ENCODE measurements around the gene KLRC4. TPM values are rescaled to one million over a fixed set of nuclear protein-coding genes. Genes with fewer than 3 reads are reported as not detected.

KLRC4 gene
- total and polyA plus RNA-seq, 4 donors = 0.17 to 1.3 (median 0.32) TPM

DNA sequence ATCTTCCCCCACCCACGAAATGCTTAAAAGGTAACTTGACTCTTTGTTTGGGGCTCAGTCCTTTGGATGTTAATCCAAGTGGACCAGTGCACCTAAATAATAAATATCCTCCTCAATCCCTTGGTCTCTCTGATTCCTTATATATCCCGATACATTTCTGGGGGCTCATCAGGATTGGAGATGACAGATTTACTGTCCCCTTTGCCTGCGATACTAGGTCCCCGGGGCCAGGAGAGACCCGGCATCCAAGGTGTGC is 46.0 kb downstream of the KLRC4 start:
- no peaks in the 10 kb centered on the region for H3K9me3 ChIP-seq (ENCODE audit: control insufficient read depth in 4 of 4, low read length in 3 of 4)
- peak overlapping the region in 2 of 3 donors; percentile 60 to 98 for H3K4me3 ChIP-seq (ENCODE audit: low read depth in 1 of 3, low read length in 3 of 3)
- no peaks in the 10 kb centered on the region for H3K27me3 ChIP-seq (ENCODE audit: control insufficient read depth in 4 of 4, insufficient read depth in 4 of 4, low read length in 3 of 4)
- H3K36me3 ChIP-seq (ENCODE audit: control insufficient read depth in 4 of 4, insufficient read depth in 3 of 4, low read depth in 1 of 4, low read length in 3 of 4) = no peaks in the 10 kb centered on the region
- peaks cover 2 to 22% (median 11%) of the 10 kb centered on the region in 4 donors for H3K4me1 ChIP-seq (ENCODE audit: control insufficient read depth in 4 of 4, insufficient read depth in 4 of 4, low read length in 3 of 4)
- peak overlapping the region in 1 of 2 donors; percentile 99 for H3K9ac ChIP-seq (ENCODE audit: low read depth in 1 of 2, low read length in 2 of 2)
- TF ChIP-seq EGR1 (IDR thresholded peaks at IDR 0.05; ENCODE audit: low read depth in 2 of 2) (no peak), RAD21 (IDR thresholded peaks at IDR 0.05) (no peak), SP1 (IDR thresholded peaks at IDR 0.05) (no peak), HNF4A (conservative IDR thresholded peaks at IDR 0.05) (no peak), YY1 (IDR thresholded peaks at IDR 0.05) (no peak), JUND (IDR thresholded peaks at IDR 0.05) (no peak), GABPA (IDR thresholded peaks at IDR 0.05 in 1 of 2, conservative IDR thresholded peaks at IDR 0.05 in 1 of 2) (no peak), RXRA (IDR thresholded peaks at IDR 0.05) (no peak), MAX (IDR thresholded peaks at IDR 0.05) (no peak), FOXA2 (IDR thresholded peaks at IDR 0.05) (no peak), HNF4G (IDR thresholded peaks at IDR 0.05) (no peak)
- TF ChIP-seq, protein P1, sequence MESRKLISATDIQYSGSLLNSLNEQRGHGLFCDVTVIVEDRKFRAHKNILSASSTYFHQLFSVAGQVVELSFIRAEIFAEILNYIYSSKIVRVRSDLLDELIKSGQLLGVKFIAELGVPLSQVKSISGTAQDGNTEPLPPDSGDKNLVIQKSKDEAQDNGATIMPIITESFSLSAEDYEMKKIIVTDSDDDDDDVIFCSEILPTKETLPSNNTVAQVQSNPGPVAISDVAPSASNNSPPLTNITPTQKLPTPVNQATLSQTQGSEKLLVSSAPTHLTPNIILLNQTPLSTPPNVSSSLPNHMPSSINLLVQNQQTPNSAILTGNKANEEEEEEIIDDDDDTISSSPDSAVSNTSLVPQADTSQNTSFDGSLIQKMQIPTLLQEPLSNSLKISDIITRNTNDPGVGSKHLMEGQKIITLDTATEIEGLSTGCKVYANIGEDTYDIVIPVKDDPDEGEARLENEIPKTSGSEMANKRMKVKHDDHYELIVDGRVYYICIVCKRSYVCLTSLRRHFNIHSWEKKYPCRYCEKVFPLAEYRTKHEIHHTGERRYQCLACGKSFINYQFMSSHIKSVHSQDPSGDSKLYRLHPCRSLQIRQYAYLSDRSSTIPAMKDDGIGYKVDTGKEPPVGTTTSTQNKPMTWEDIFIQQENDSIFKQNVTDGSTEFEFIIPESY (IDR thresholded peaks at IDR 0.05) = no peak
- TF ChIP-seq, protein P2, sequence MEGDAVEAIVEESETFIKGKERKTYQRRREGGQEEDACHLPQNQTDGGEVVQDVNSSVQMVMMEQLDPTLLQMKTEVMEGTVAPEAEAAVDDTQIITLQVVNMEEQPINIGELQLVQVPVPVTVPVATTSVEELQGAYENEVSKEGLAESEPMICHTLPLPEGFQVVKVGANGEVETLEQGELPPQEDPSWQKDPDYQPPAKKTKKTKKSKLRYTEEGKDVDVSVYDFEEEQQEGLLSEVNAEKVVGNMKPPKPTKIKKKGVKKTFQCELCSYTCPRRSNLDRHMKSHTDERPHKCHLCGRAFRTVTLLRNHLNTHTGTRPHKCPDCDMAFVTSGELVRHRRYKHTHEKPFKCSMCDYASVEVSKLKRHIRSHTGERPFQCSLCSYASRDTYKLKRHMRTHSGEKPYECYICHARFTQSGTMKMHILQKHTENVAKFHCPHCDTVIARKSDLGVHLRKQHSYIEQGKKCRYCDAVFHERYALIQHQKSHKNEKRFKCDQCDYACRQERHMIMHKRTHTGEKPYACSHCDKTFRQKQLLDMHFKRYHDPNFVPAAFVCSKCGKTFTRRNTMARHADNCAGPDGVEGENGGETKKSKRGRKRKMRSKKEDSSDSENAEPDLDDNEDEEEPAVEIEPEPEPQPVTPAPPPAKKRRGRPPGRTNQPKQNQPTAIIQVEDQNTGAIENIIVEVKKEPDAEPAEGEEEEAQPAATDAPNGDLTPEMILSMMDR (IDR thresholded peaks at IDR 0.05; ENCODE audit: low read depth, low read length, missing input control) = no peak
- DNase-seq (ENCODE audit: low spot score) = no peak
- H3K27ac ChIP-seq (ENCODE audit: low read depth in 1 of 2, low read length in 2 of 2) = peak overlapping the region; percentile 97 to 98
- 75% methylated on average over 5 of the region's 5 CpGs for WGBS

GRCh38 chr12:10362828-10363657 is 46.5 kb downstream of the KLRC4 start:
- no peaks in the 10 kb centered on the region for H3K9me3 ChIP-seq (ENCODE audit: control insufficient read depth in 4 of 4, low read length in 3 of 4)
- H3K4me3 ChIP-seq (ENCODE audit: low read depth in 1 of 3, low read length in 3 of 3) = no peak overlapping the region
- H3K27ac ChIP-seq (ENCODE audit: low read depth in 1 of 2, low read length in 2 of 2) = peak overlapping the region; percentile 97 to 98
- DNase-seq (ENCODE audit: low spot score) = no peak
- H3K4me1 ChIP-seq (ENCODE audit: control insufficient read depth in 4 of 4, insufficient read depth in 4 of 4, low read length in 3 of 4) = peaks cover 2 to 22% (median 11%) of the 10 kb centered on the region in 4 donors
- no peak overlapping the region for H3K9ac ChIP-seq (ENCODE audit: low read depth in 1 of 2, low read length in 2 of 2)
- 74% methylated on average over 9 of the region's 9 CpGs for WGBS
- H3K36me3 ChIP-seq (ENCODE audit: control insufficient read depth in 4 of 4, insufficient read depth in 3 of 4, low read depth in 1 of 4, low read length in 3 of 4) = no peaks in the 10 kb centered on the region
- H3K27me3 ChIP-seq (ENCODE audit: control insufficient read depth in 4 of 4, insufficient read depth in 4 of 4, low read length in 3 of 4) = no peaks in the 10 kb centered on the region
- TF ChIP-seq, protein P3, sequence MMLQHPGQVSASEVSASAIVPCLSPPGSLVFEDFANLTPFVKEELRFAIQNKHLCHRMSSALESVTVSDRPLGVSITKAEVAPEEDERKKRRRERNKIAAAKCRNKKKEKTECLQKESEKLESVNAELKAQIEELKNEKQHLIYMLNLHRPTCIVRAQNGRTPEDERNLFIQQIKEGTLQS (IDR thresholded peaks at IDR 0.05) = no peak
- TF ChIP-seq MAX (IDR thresholded peaks at IDR 0.05) (no peak), NR2F2 (IDR thresholded peaks at IDR 0.05) (no peak), RAD21 (IDR thresholded peaks at IDR 0.05) (no peak), EGR1 (IDR thresholded peaks at IDR 0.05; ENCODE audit: low read depth in 2 of 2) (no peak), HNF4A (conservative IDR thresholded peaks at IDR 0.05) (no peak), HNF4G (IDR thresholded peaks at IDR 0.05) (no peak), RXRA (IDR thresholded peaks at IDR 0.05) (no peak), TAF1 (conservative IDR thresholded peaks at IDR 0.05) (no peak), GABPA (IDR thresholded peaks at IDR 0.05 in 1 of 2, conservative IDR thresholded peaks at IDR 0.05 in 1 of 2) (no peak), FOXA2 (IDR thresholded peaks at IDR 0.05) (no peak), JUND (IDR thresholded peaks at IDR 0.05) (no peak), SP1 (IDR thresholded peaks at IDR 0.05) (no peak)
- TF ChIP-seq, protein P1 (IDR thresholded peaks at IDR 0.05) = no peak
- TF ChIP-seq, protein P2 (IDR thresholded peaks at IDR 0.05; ENCODE audit: low read depth, low read length, missing input control) = no peak
- TF ChIP-seq, protein P4, sequence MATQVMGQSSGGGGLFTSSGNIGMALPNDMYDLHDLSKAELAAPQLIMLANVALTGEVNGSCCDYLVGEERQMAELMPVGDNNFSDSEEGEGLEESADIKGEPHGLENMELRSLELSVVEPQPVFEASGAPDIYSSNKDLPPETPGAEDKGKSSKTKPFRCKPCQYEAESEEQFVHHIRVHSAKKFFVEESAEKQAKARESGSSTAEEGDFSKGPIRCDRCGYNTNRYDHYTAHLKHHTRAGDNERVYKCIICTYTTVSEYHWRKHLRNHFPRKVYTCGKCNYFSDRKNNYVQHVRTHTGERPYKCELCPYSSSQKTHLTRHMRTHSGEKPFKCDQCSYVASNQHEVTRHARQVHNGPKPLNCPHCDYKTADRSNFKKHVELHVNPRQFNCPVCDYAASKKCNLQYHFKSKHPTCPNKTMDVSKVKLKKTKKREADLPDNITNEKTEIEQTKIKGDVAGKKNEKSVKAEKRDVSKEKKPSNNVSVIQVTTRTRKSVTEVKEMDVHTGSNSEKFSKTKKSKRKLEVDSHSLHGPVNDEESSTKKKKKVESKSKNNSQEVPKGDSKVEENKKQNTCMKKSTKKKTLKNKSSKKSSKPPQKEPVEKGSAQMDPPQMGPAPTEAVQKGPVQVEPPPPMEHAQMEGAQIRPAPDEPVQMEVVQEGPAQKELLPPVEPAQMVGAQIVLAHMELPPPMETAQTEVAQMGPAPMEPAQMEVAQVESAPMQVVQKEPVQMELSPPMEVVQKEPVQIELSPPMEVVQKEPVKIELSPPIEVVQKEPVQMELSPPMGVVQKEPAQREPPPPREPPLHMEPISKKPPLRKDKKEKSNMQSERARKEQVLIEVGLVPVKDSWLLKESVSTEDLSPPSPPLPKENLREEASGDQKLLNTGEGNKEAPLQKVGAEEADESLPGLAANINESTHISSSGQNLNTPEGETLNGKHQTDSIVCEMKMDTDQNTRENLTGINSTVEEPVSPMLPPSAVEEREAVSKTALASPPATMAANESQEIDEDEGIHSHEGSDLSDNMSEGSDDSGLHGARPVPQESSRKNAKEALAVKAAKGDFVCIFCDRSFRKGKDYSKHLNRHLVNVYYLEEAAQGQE (IDR thresholded peaks at IDR 0.05) = no peak

Data from liver (tissue), 9 donors.